Kidney tubule cell (primary cell): Measurements from ENCODE around the gene CLPSL2.
A peak's percentile ranks its signal among the peaks of the same experiment; 100 is the strongest.

Experiments used
- DNase-seq: peaks from one replicate; pipeline ENCODE4 v3.0.0-alpha.2; 2018; ENCODE audit warnings: low spot score

Gene CLPSL2

GRCh38 chr6:35747877-35748276 lies 28.5 kb upstream of the CLPSL2 start:
- DNase-seq = no peak

GRCh38 chr6:35750557-35750956 lies 25.8 kb upstream of the CLPSL2 start:
- no peak for DNase-seq

DNA sequence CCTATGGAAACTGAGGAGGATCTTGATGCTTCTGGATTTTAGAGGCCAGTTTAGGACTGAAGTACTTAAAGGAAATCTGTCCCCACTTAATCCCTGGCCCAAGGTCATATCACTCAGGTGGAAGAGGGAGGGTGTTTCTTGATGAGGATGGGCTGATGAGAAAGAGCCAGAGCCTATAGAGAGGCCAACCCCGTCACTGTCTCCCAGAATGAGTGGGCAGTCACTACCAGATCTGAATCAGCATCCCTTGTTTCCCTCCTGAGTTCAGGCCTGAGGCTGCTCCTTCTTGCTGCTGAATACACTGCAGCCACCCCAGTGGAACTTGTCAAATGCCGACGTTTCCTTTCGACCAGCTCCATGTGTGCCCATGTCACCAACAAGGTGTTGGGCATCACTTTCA lies 24.8 kb upstream of the CLPSL2 start:
- no peak for DNase-seq

DNA sequence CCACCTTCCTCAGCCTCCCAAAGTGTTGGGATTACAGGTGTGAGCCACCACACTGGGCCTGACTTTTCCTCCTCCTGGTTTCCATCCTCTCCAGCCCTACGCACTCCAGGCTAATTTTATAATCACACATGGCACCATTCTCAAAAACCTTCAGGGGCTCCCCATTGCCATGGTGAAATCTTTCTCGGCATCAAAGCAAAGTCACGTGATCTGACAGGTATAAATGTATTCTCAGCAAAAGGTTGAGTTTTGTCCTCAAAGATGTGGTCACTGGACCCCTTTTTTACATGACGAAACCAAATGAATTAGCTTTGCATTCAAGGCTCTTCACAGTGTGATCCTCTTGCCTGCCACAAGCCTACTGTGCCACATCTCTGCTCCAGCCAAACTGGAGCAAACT lies 24.1 kb upstream of the CLPSL2 start:
- DNase-seq = no peak

- peak; percentile 41 for DNase-seq
Observed at GRCh38 chr6:35754452-35755277, 21.7 kb upstream of the CLPSL2 start.

DNA sequence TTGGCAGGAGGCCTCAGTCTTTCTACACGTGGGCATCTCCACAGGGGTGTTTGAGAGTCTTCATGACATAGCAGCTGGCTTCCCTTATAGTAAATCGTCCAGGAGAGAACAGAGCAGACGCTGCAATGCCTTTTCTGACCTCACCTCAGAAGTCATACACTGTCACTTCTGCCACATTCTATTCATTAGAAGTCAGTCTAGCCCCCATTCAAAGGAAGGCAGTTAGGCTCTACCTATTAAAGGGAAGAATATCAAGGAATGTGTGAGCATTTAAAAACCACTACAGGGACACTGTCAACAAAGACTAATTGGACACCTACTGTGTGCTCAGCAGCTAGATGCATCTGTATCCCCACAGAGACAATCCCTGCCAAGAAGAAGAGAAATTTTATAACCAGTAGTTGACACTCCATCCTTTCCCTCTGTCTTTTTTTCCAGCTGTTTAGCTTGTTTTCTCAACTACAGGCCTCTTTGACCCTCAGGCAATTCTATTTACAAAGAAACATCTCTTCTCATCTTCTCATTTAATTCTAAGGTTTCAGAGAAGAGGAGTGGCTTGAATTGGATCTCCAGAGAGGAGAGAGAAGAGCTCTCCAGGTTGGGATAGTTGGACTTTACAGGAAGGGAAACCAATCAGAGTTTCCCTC lies 21.0 kb upstream of the CLPSL2 start:
- no peak for DNase-seq

GRCh38 chr6:35757456-35758123 lies 18.8 kb upstream of the CLPSL2 start:
- peak; percentile 17 for DNase-seq

DNA sequence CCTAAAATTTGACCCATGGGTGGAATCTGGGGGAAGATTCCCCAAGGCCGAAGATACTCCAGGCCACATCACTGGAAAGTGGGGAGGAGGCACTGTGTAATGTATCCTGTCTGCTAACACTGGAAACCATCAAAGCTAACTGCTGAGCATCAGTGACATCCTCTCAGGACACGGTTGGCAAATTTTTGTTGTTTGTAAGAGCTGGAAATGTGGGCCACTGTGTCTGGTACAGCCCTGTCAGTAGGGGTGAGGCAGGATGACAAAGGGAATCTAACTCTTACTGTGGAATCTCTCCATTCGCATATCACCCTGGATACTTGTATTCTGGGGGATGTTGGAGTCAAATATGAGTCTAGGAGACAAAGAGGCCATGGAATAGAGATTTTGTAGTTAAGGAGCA lies 17.0 kb upstream of the CLPSL2 start:
- DNase-seq = no peak

DNA sequence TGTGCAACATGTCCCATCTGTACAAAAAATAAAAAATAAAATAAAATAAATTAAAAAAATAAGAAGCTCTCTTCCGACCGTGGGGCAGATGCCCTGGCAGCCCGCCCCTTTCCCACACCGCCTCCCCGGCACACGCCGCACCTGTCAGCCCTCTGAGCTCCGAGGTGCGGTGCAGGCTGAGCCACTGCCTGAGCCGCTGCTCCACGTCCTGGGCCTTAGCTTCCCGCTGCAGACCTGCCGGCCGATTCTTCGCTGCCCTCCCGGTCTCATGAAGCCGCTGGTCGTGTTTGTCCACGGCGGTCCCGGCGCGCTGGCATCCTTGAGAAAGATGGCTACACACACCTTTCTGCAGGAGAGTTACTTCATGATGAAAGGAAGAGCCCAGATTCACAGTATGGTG lies 10.7 kb upstream of the CLPSL2 start:
- DNase-seq = no peak

DNA sequence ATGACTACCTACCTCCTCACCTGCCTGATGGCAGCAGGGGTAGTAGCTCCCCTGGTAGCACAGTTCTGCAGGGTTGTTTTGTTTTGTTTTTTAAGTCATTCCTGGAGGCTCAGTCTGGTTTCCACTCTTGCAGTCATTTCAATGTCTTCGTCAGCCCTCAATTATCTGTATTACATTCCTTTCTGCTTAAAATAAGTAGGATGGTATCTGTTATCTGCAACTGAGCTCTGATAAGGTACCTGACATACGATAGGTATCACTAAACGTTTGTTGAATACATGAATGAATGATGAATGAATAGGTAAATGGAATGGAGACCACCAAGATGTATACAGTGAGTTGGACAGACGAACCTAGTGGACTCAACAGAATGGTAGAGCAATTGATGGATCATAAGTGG lies 7.2 kb upstream of the CLPSL2 start:
- DNase-seq = no peak

DNA sequence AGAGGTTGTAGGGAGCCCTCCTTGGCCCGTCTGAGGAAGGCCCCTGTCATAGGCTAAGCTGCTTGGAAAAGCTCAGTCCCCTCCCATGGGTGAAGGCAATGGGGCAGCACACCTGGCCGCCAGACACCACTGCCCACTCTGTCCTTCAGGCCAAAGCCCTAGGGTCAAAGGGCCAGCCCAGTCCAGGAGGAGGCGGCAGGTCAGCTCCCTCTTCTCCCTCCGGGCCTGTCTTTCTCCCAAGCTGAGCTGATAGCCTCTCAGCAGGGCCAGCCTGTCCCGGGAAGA lies 5.1 kb upstream of the CLPSL2 start:
- DNase-seq = no peak

DNA sequence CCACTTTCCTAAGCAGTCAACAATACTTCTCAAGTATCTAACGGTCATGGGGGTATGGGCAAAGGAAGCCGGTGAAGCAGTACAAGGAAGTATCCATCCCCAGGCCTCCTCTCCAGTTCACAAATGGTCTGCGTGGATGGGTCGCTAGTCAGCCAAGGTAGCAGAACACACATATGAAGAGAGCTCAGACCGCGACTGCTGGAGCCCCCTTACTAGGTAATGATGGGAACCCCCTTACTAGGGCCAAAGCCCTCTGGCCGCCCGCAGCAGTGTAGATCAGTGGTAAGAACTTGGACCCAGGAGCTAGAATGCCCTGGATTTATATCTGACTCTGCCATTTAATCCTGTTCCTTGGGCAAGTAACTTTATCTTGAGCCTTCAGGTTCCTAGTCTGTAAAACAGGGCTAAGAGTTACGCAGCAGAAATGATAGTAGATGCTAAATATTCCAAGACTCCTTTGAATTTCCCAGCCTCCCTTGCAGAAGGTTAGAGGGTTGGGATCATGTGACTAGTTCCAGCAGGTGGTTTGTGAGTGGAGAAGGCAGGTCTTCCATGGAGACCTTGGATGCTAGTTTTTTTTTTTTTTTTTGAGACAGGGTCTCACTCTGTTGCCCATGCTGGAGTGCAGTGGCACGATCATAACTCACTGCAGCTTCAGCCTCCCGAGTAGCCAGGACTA lies 2.1 kb upstream of the CLPSL2 start:
- DNase-seq = no peak

DNA sequence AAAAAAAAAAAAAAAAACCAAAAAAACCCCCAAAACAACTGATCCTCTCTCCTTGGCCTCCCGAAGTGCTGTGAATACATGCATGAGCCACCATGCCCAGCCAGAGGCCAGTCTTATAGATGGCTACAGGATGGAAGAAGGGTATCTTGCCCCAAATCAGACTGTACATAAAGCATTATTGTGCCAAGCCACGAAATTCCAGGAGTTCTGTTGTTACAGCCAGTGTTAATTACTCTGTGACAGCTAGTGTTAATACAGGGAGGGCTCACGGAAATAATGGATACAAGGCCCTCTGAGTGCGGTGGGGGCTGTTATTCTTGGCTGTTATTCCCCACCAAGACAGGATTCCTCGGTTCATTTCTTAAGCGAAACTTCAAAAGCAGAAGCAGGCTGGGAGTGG lies 1.4 kb upstream of the CLPSL2 start:
- DNase-seq = no peak

DNA sequence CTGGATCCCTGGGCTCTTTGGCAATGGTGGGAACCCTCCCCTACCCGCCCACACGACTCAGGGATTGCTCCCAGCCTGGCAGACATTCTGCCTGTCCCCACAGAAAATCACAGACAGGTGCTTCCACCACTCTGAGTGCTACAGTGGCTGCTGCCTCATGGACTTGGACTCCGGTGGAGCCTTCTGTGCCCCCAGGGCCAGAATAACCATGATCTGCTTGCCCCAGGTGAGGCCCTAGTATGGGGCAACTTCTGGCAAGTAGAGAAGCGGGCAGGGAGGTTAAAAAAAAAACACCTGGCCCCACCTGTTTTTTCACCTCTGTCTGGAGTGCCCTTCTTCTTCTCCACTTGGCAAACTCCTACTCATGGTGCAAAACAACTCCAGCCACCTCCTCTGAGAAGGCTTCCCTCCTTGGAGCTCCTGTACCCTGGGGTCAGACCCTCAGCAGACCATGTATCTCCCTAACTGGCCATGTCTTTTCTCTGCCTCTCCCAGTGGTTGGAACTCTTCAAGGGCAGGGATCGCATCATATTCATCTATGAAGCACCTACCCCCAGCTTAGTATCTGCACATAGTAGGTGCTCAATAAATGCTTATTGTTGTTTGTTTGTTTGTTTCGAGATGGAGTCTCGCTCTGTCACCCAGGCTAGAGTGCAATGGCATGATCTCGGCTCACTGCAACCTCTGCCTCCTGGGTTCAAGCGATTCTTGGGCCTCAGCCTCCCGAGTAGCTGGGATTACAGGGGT lies 1.1 kb downstream of the CLPSL2 start:
- DNase-seq = no peak

GRCh38 chr6:35778437-35778836 lies 2.0 kb downstream of the CLPSL2 start:
- DNase-seq = no peak

DNA sequence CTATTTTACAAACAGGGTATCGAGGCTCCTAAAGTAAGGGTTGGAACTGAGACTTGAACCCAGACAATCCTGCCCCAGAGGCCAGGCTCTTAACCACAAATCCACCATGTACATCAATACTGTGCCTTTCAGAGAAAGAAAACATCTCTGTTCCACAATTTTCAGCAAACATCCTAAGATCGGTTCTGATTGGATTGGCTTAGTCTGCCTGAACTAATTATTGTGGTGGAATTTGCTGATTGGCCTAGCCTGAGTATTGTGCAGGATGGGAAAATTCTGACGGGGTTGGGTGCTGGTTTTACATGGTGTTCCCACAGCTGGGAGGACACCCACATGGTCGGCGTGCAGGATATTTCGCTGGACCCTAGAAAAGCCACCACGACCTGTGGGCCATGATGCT lies 4.3 kb downstream of the CLPSL2 start, which contains the start of gene CLPSL1:
TSS of gene CLPSL1 (plus strand) at position 301 of the 400 bp plus-strand sequence. CDS start at position 393, 92 bp downstream.
- no peak for DNase-seq

GRCh38 chr6:35781290-35781689 lies 4.9 kb downstream of the CLPSL2 start:
- no peak for DNase-seq

GRCh38 chr6:35782424-35782823 lies 6.0 kb downstream of the CLPSL2 start:
- DNase-seq = peak; percentile 31

- DNase-seq = no peak
Observed at GRCh38 chr6:35784200-35784599, 7.8 kb downstream of the CLPSL2 start.

DNA sequence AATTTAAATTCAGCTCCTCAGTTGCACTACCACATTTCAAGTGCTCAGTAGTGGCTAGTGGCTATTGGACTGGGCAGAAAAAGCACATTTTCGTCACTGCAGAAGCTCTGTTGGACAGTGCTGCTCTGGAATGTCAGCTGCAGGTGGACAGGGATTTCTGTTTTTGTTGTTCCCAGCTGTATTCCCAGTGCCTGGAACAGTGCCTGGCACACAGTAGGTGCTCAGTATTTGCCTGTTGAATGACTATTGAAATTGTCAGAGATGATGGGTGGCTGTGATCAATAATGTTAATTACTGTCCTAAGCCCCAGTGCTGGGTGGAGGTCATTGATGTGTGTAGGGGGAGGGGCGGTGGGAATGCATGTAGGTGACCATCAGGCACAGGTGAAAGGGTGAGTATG lies 9.9 kb downstream of the CLPSL2 start:
- no peak for DNase-seq

GRCh38 chr6:35786810-35787209 lies 10.4 kb downstream of the CLPSL2 start:
- no peak for DNase-seq
